GM21576 (cell line): Measurements from ENCODE around the gene RPL13A.
"Not testable (repeated sequence)": the region's sequence is repeated elsewhere in the genome, so short reads cannot be mapped to it uniquely, and the experiment has no call there.

Source experiments
- ATAC-seq: cut with Tn5 transposase; IDR thresholded peaks from one replicate; pipeline ENCODE4 v1.9.1; 2021; ENCODE audit warnings: mild to moderate bottlenecking, moderate library complexity; ENCODE audit not compliant: unreplicated experiment

Gene RPL13A

GRCh38 chr19:49455773-49456172, 31.6 kb upstream of the RPL13A start:
- ATAC-seq, result no peak

- no peak for ATAC-seq
Observed at GRCh38 chr19:49456326-49456725, 31.1 kb upstream of the RPL13A start.

- ATAC-seq, result no peak
Observed at GRCh38 chr19:49458567-49458903, 28.9 kb upstream of the RPL13A start.

GRCh38 chr19:49459388-49459787, 28.0 kb upstream of the RPL13A start:
- no peak for ATAC-seq

GRCh38 chr19:49461130-49461529, 26.3 kb upstream of the RPL13A start:
- not testable (repeated sequence) for ATAC-seq

- no peak for ATAC-seq
Observed at GRCh38 chr19:49461656-49462055, 25.8 kb upstream of the RPL13A start.

- no peak for ATAC-seq
Observed at GRCh38 chr19:49462492-49462891, 24.9 kb upstream of the RPL13A start.

- no peak for ATAC-seq
Observed at GRCh38 chr19:49463960-49464740, 23.3 kb upstream of the RPL13A start.

GRCh38 chr19:49465371-49465770, 22.0 kb upstream of the RPL13A start:
- no peak for ATAC-seq

GRCh38 chr19:49468199-49468598, 19.2 kb upstream of the RPL13A start:
- ATAC-seq, result no peak

- peak; percentile 63 for ATAC-seq
Observed at GRCh38 chr19:49468746-49469447, 18.5 kb upstream of the RPL13A start.

- ATAC-seq, result peak; percentile 35
Observed at GRCh38 chr19:49469828-49470614, 17.4 kb upstream of the RPL13A start.

- ATAC-seq, result no peak
Observed at GRCh38 chr19:49470615-49470978, 16.8 kb upstream of the RPL13A start.

GRCh38 chr19:49472936-49473335, 14.5 kb upstream of the RPL13A start:
- no peak for ATAC-seq

GRCh38 chr19:49473501-49473867, 13.9 kb upstream of the RPL13A start:
- not testable (repeated sequence) for ATAC-seq

- ATAC-seq, result no peak
Observed at GRCh38 chr19:49473868-49474541, 13.4 kb upstream of the RPL13A start, which contains the start of gene FLT3LG. FLT3LG (plus strand) TSS chr19:49474215; CDS start chr19:49474640, 425 bp downstream.

GRCh38 chr19:49474542-49474924, 12.9 kb upstream of the RPL13A start:
- no peak for ATAC-seq

GRCh38 chr19:49475191-49475917, 12.1 kb upstream of the RPL13A start:
- ATAC-seq, result no peak

GRCh38 chr19:49475995-49476880, 11.2 kb upstream of the RPL13A start:
- no peak for ATAC-seq
